Measurements from ENCODE around the gene GCH1. TPM values are rescaled to one million over a fixed set of nuclear protein-coding genes. Genes with fewer than 3 reads are reported as not detected.

Gene GCH1
- polyA plus RNA-seq, 1 donor from 2014 or later: 4.9 TPM

GRCh38 chr14:54893151-54893760, 9.4 kb downstream of the GCH1 start:
- H2AFZ ChIP-seq (ENCODE audit: low read depth, low read length): no peak overlapping the region
- no peak overlapping the region for H3K27ac ChIP-seq (ENCODE audit: low read length)
- no peaks in the 10 kb centered on the region for H3F3A ChIP-seq (ENCODE audit: insufficient read depth, low read length, poor library complexity, severe bottlenecking)

More at GRCh38 chr14:54893151-54893760, 9.4 kb downstream of the GCH1 start:
- no peaks in the 10 kb centered on the region for H3K36me3 ChIP-seq (ENCODE audit: insufficient read depth, low read length)
- no peaks in the 10 kb centered on the region for H4K20me1 ChIP-seq (ENCODE audit: insufficient read depth)
- no peak overlapping the region for H3K9ac ChIP-seq (ENCODE audit: low read length)
- no peaks in the 10 kb centered on the region for H3K27me3 ChIP-seq (ENCODE audit: insufficient read depth, low read depth, low read length)
- H3K9me2 ChIP-seq (ENCODE audit: insufficient read depth, low read length): no peaks in the 10 kb centered on the region
- TF ChIP-seq REST (IDR thresholded peaks at IDR 0.05; ENCODE audit: borderline replicate concordance) (no peak), SMC3 (conservative IDR thresholded peaks at IDR 0.05; ENCODE audit: poor library complexity) (peak; percentile 72), CTCF (IDR thresholded peaks at IDR 0.05; ENCODE audit: poor library complexity, severe bottlenecking) (peak; percentile 71), POLR2AphosphoS5 (IDR thresholded peaks at IDR 0.05) (no peak), MXI1 (conservative IDR thresholded peaks at IDR 0.05; ENCODE audit: poor library complexity, severe bottlenecking) (no peak), EZH2 (IDR thresholded peaks at IDR 0.05; ENCODE audit: borderline replicate concordance, insufficient read depth, low read length, poor library complexity, severe bottlenecking) (no peak), RAD21 (conservative IDR thresholded peaks at IDR 0.05) (peak; percentile 53), TAF1 (IDR thresholded peaks at IDR 0.05; ENCODE audit: low read depth) (no peak), EP300 (conservative IDR thresholded peaks at IDR 0.05; ENCODE audit: poor library complexity, severe bottlenecking) (no peak)
- no peak overlapping the region for H3K4me2 ChIP-seq (ENCODE audit: low read length)
- H3K79me2 ChIP-seq (replicated peaks; ENCODE audit: insufficient read depth, low read length): no peaks in the 10 kb centered on the region
- no peak overlapping the region for H3K4me3 ChIP-seq (ENCODE audit: low read length)
- H3K9me3 ChIP-seq (ENCODE audit: low read length): no peaks in the 10 kb centered on the region

Data from neural cell (in vitro differentiated cells).